OCI-M2 (cell line): ENCODE results near the gene SOX15.
"Not testable (repeated sequence)": the region's sequence is repeated elsewhere in the genome, so short reads cannot be mapped to it uniquely, and the experiment has no call there.

ENCODE experiments used
- DNase-seq: peaks from one replicate; lab custom pipeline; 2025; ENCODE audit not compliant: unreplicated experiment; lab: John Stamatoyannopoulos, UW

Gene SOX15

GRCh38 chr17:7589891-7590691, at the start of gene SOX15:
Gene SOX15 (minus strand): TSS chr17:7590094. CDS start chr17:7589676, 418 bp downstream.
- no peak for DNase-seq

- DNase-seq: no peak
Observed at GRCh38 chr17:7636163-7636562, 46.3 kb upstream of the SOX15 start.

GRCh38 chr17:7634384-7634783, 44.5 kb upstream of the SOX15 start:
- no peak for DNase-seq

- DNase-seq: no peak
Observed at GRCh38 chr17:7633093-7633492, 43.2 kb upstream of the SOX15 start.

- DNase-seq: peak; percentile 13
Observed at GRCh38 chr17:7632492-7632894, 42.6 kb upstream of the SOX15 start.

- DNase-seq: no peak
Observed at GRCh38 chr17:7631398-7632380, 41.8 kb upstream of the SOX15 start.

GRCh38 chr17:7629939-7630571, 40.2 kb upstream of the SOX15 start, which contains the start of gene SHBG:
Gene SHBG (plus strand): TSS chr17:7630135. CDS start chr17:7630173, 38 bp downstream.
- DNase-seq: no peak

- no peak for DNase-seq
Observed at GRCh38 chr17:7627250-7628121, 37.6 kb upstream of the SOX15 start, which contains the start of gene SAT2. Gene SAT2 (minus strand): TSS chr17:7627821. CDS start chr17:7627635, 186 bp downstream.

- no peak for DNase-seq
Observed at GRCh38 chr17:7626956-7627249, 37.0 kb upstream of the SOX15 start.

GRCh38 chr17:7626307-7626706, 36.4 kb upstream of the SOX15 start:
- no peak for DNase-seq

GRCh38 chr17:7625749-7626148, 35.9 kb upstream of the SOX15 start:
- DNase-seq: not testable (repeated sequence)

- no peak for DNase-seq
Observed at GRCh38 chr17:7623661-7624060, 33.8 kb upstream of the SOX15 start.

GRCh38 chr17:7620835-7621234, 30.9 kb upstream of the SOX15 start:
- no peak for DNase-seq

- DNase-seq: no peak
Observed at GRCh38 chr17:7618608-7619007, 28.7 kb upstream of the SOX15 start.

- DNase-seq: no peak
Observed at GRCh38 chr17:7615265-7615747, 25.4 kb upstream of the SOX15 start.

GRCh38 chr17:7614425-7615264, 24.8 kb upstream of the SOX15 start, which contains the start of gene FXR2:
Gene FXR2 (minus strand): TSS chr17:7614897. CDS start chr17:7614532, 365 bp downstream.
- DNase-seq: peak; percentile 87

- no peak for DNase-seq
Observed at GRCh38 chr17:7613769-7614424, 24.0 kb upstream of the SOX15 start.

- no peak for DNase-seq
Observed at GRCh38 chr17:7612294-7612640, 22.4 kb upstream of the SOX15 start.
